Fibroblast of lung (primary cell): ENCODE measurements around the gene SLC25A5.

Experiments used
- CTCF ChIP-seq, 2 donors: IDR thresholded peaks in 1 of 2; conservative IDR thresholded peaks in 1 of 2; 1 replicate in 1 of 2; 2 replicates in 1 of 2; pipeline ENCODE4 v1.5.1; 2011 to 2012; ENCODE audit warnings: low read length in 2 of 2, control low read depth in 1 of 2, inconsistent platforms in 1 of 2, low read depth in 1 of 2, mild to moderate bottlenecking in 1 of 2
- EZH2 ChIP-seq: IDR thresholded peaks from 2 replicates; pipeline ENCODE4 v1.5.1; 2012; ENCODE audit warnings: low read length, control low read depth, mild to moderate bottlenecking; ENCODE audit errors: missing control alignments

- TF ChIP-seq CTCF (conservative IDR thresholded peaks at IDR 0.05 in 1 of 2, IDR thresholded peaks at IDR 0.05 in 1 of 2; ENCODE audit: low read depth in 1 of 2, low read length in 2 of 2) (no peak), EZH2 (no peak)
Observed at GRCh38 chrX:119481323-119481801, 13.1 kb downstream of the SLC25A5 start.
